ENCODE data around the gene PLXNC1.

Gene PLXNC1

GRCh38 chr12:94147991-94148738 is at the start of gene PLXNC1:
Gene PLXNC1 (plus strand): TSS chr12:94148577. CDS start chr12:94148972, 395 bp downstream.
- Histone ChIP-seq H3K36me3 (ENCODE audit: control insufficient read depth, insufficient read depth, low read length) (no peaks in the 10 kb centered on the region), H3K9me3 (ENCODE audit: control insufficient read depth, insufficient read depth, low read length) (no peaks in the 10 kb centered on the region), H3K4me3 (ENCODE audit: low read depth, low read length) (peak within 1 kb of the TSS; percentile 64), H3K4me1 (ENCODE audit: control insufficient read depth, insufficient read depth, low read length) (peaks cover 23% of the 10 kb centered on the region), H3K9ac (ENCODE audit: low read depth, low read length) (0 out of 2 replicates have a peak within 1 kb of the TSS, but pooled peaks have one; percentile 14), H3K27ac (ENCODE audit: low read depth, low read length) (no peak within 1 kb of the TSS), H3K27me3 (ENCODE audit: control insufficient read depth, insufficient read depth, low read length) (peaks cover 95% of the 10 kb centered on the region)

GRCh38 chr12:94099191-94099590 is 49.2 kb upstream of the PLXNC1 start:
- H3K27ac ChIP-seq (ENCODE audit: low read depth, low read length) = no peak overlapping the region

GRCh38 chr12:94099632-94100031 is 48.7 kb upstream of the PLXNC1 start:
- Histone ChIP-seq H3K27ac (ENCODE audit: low read depth, low read length) (no peak overlapping the region), H3K4me1 (ENCODE audit: control insufficient read depth, insufficient read depth, low read length) (no peaks in the 10 kb centered on the region), H3K9me3 (ENCODE audit: control insufficient read depth, insufficient read depth, low read length) (no peaks in the 10 kb centered on the region), H3K27me3 (ENCODE audit: control insufficient read depth, insufficient read depth, low read length) (peaks cover 31% of the 10 kb centered on the region), H3K9ac (ENCODE audit: low read depth, low read length) (no peak overlapping the region), H3K4me3 (ENCODE audit: low read depth, low read length) (no peak overlapping the region), H3K36me3 (ENCODE audit: control insufficient read depth, insufficient read depth, low read length) (no peaks in the 10 kb centered on the region)

More at GRCh38 chr12:94099191-94099590, 49.2 kb upstream of the PLXNC1 start:
- Histone ChIP-seq H3K4me1 (ENCODE audit: control insufficient read depth, insufficient read depth, low read length) (no peaks in the 10 kb centered on the region), H3K9ac (ENCODE audit: low read depth, low read length) (no peak overlapping the region), H3K4me3 (ENCODE audit: low read depth, low read length) (no peak overlapping the region), H3K9me3 (ENCODE audit: control insufficient read depth, insufficient read depth, low read length) (no peaks in the 10 kb centered on the region), H3K27me3 (ENCODE audit: control insufficient read depth, insufficient read depth, low read length) (peaks cover 30% of the 10 kb centered on the region), H3K36me3 (ENCODE audit: control insufficient read depth, insufficient read depth, low read length) (no peaks in the 10 kb centered on the region)

GRCh38 chr12:94100211-94100627 is 48.2 kb upstream of the PLXNC1 start:
- no peaks in the 10 kb centered on the region for H3K4me1 ChIP-seq (ENCODE audit: control insufficient read depth, insufficient read depth, low read length)
- no peak overlapping the region for H3K9ac ChIP-seq (ENCODE audit: low read depth, low read length)
- H3K9me3 ChIP-seq (ENCODE audit: control insufficient read depth, insufficient read depth, low read length) = no peaks in the 10 kb centered on the region
- H3K36me3 ChIP-seq (ENCODE audit: control insufficient read depth, insufficient read depth, low read length) = no peaks in the 10 kb centered on the region
- no peak overlapping the region for H3K4me3 ChIP-seq (ENCODE audit: low read depth, low read length)
- peaks cover 31% of the 10 kb centered on the region for H3K27me3 ChIP-seq (ENCODE audit: control insufficient read depth, insufficient read depth, low read length)
- no peak overlapping the region for H3K27ac ChIP-seq (ENCODE audit: low read depth, low read length)

- peak overlapping the region; percentile 71 for H3K4me3 ChIP-seq (ENCODE audit: low read depth, low read length)
- H3K27ac ChIP-seq (ENCODE audit: low read depth, low read length) = no peak overlapping the region
- no peaks in the 10 kb centered on the region for H3K9me3 ChIP-seq (ENCODE audit: control insufficient read depth, insufficient read depth, low read length)
- H3K36me3 ChIP-seq (ENCODE audit: control insufficient read depth, insufficient read depth, low read length) = no peaks in the 10 kb centered on the region
- peaks cover 31% of the 10 kb centered on the region for H3K27me3 ChIP-seq (ENCODE audit: control insufficient read depth, insufficient read depth, low read length)
- H3K9ac ChIP-seq (ENCODE audit: low read depth, low read length) = no peak overlapping the region
- H3K4me1 ChIP-seq (ENCODE audit: control insufficient read depth, insufficient read depth, low read length) = no peaks in the 10 kb centered on the region
Measured at GRCh38 chr12:94100990-94101737, 47.2 kb upstream of the PLXNC1 start.

- Histone ChIP-seq H3K9ac (ENCODE audit: low read depth, low read length) (peak overlapping the region; percentile 16; the same call in 1 of the 2 replicates), H3K9me3 (ENCODE audit: control insufficient read depth, insufficient read depth, low read length) (no peaks in the 10 kb centered on the region), H3K4me3 (ENCODE audit: low read depth, low read length) (peak overlapping the region; percentile 71), H3K27me3 (ENCODE audit: control insufficient read depth, insufficient read depth, low read length) (peaks cover 31% of the 10 kb centered on the region), H3K27ac (ENCODE audit: low read depth, low read length) (no peak overlapping the region), H3K4me1 (ENCODE audit: control insufficient read depth, insufficient read depth, low read length) (no peaks in the 10 kb centered on the region), H3K36me3 (ENCODE audit: control insufficient read depth, insufficient read depth, low read length) (no peaks in the 10 kb centered on the region)
Measured at GRCh38 chr12:94101738-94102660, 46.4 kb upstream of the PLXNC1 start.

- Histone ChIP-seq H3K27me3 (ENCODE audit: control insufficient read depth, insufficient read depth, low read length) (peaks cover 31% of the 10 kb centered on the region), H3K27ac (ENCODE audit: low read depth, low read length) (no peak overlapping the region), H3K36me3 (ENCODE audit: control insufficient read depth, insufficient read depth, low read length) (no peaks in the 10 kb centered on the region), H3K4me3 (ENCODE audit: low read depth, low read length) (no peak overlapping the region), H3K9me3 (ENCODE audit: control insufficient read depth, insufficient read depth, low read length) (no peaks in the 10 kb centered on the region), H3K4me1 (ENCODE audit: control insufficient read depth, insufficient read depth, low read length) (no peaks in the 10 kb centered on the region), H3K9ac (ENCODE audit: low read depth, low read length) (no peak overlapping the region)
Measured at GRCh38 chr12:94103986-94104385, 44.4 kb upstream of the PLXNC1 start.

- Histone ChIP-seq H3K9me3 (ENCODE audit: control insufficient read depth, insufficient read depth, low read length) (no peaks in the 10 kb centered on the region), H3K9ac (ENCODE audit: low read depth, low read length) (no peak overlapping the region), H3K27ac (ENCODE audit: low read depth, low read length) (no peak overlapping the region), H3K36me3 (ENCODE audit: control insufficient read depth, insufficient read depth, low read length) (no peaks in the 10 kb centered on the region), H3K4me1 (ENCODE audit: control insufficient read depth, insufficient read depth, low read length) (no peaks in the 10 kb centered on the region), H3K27me3 (ENCODE audit: control insufficient read depth, insufficient read depth, low read length) (peaks cover 8% of the 10 kb centered on the region), H3K4me3 (ENCODE audit: low read depth, low read length) (no peak overlapping the region)
Measured at GRCh38 chr12:94107910-94108309, 40.5 kb upstream of the PLXNC1 start.

- H3K36me3 ChIP-seq (ENCODE audit: control insufficient read depth, insufficient read depth, low read length) = no peaks in the 10 kb centered on the region
- no peak overlapping the region for H3K27ac ChIP-seq (ENCODE audit: low read depth, low read length)
- H3K27me3 ChIP-seq (ENCODE audit: control insufficient read depth, insufficient read depth, low read length) = peaks cover under 1% of the 10 kb centered on the region; the same call in 1 of the 2 replicates
- no peak overlapping the region for H3K4me3 ChIP-seq (ENCODE audit: low read depth, low read length)
- H3K4me1 ChIP-seq (ENCODE audit: control insufficient read depth, insufficient read depth, low read length) = no peaks in the 10 kb centered on the region
- no peak overlapping the region for H3K9ac ChIP-seq (ENCODE audit: low read depth, low read length)
- H3K9me3 ChIP-seq (ENCODE audit: control insufficient read depth, insufficient read depth, low read length) = no peaks in the 10 kb centered on the region
Measured at GRCh38 chr12:94109160-94109559, 39.2 kb upstream of the PLXNC1 start.

GRCh38 chr12:94110258-94110657 is 38.1 kb upstream of the PLXNC1 start:
- H3K9ac ChIP-seq (ENCODE audit: low read depth, low read length) = no peak overlapping the region
- no peaks in the 10 kb centered on the region for H3K4me1 ChIP-seq (ENCODE audit: control insufficient read depth, insufficient read depth, low read length)
- H3K36me3 ChIP-seq (ENCODE audit: control insufficient read depth, insufficient read depth, low read length) = no peaks in the 10 kb centered on the region
- no peak overlapping the region for H3K4me3 ChIP-seq (ENCODE audit: low read depth, low read length)
- no peak overlapping the region for H3K27ac ChIP-seq (ENCODE audit: low read depth, low read length)
- H3K9me3 ChIP-seq (ENCODE audit: control insufficient read depth, insufficient read depth, low read length) = no peaks in the 10 kb centered on the region
- H3K27me3 ChIP-seq (ENCODE audit: control insufficient read depth, insufficient read depth, low read length) = no peaks in the 10 kb centered on the region
